Embryonic facial prominence (tissue), 1 donor: ENCODE measurements around the gene ISCU.
"Not testable (repeated sequence)": the region's sequence is repeated elsewhere in the genome, so short reads cannot be mapped to it uniquely, and the experiment has no call there.

Experiments used
- DNase-seq: peaks from one replicate; pipeline ENCODE4 v3.0.0-alpha.2; 2016; ENCODE audit errors: extremely low spot score

The ISCU gene

GRCh38 chr12:108570743-108571608 lies 8.6 kb downstream of the ISCU start:
- no peak for DNase-seq

DNA sequence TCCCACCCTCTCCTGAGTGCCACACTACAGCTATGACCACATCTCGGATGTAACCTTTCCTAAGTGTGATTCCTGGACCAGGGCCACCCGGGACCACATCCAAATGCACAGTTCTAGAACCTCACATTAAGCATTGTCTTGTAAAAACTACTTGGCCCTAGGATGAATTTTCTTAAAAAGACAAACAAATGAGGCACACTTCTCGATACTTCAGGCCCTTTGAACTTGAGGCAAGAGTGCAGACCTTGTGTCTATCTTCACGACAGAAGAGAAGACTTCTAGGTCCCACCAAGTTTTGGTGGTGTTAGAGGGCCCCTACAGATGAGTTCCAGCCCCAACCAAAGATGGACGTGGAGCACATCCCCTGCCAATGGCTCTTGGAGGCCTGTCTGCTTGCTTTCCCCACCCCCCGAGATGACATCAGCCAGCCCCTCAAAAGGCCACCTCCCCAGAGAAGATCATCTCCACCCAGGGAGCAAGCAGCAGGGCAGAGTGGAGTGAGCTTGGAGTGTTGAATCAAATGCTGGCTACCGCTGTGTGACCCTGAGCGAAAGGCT lies 9.3 kb downstream of the ISCU start:
- no peak for DNase-seq

GRCh38 chr12:108572166-108572790 lies 9.9 kb downstream of the ISCU start:
- no peak for DNase-seq

GRCh38 chr12:108573317-108573716 lies 10.9 kb downstream of the ISCU start:
- no peak for DNase-seq

DNA sequence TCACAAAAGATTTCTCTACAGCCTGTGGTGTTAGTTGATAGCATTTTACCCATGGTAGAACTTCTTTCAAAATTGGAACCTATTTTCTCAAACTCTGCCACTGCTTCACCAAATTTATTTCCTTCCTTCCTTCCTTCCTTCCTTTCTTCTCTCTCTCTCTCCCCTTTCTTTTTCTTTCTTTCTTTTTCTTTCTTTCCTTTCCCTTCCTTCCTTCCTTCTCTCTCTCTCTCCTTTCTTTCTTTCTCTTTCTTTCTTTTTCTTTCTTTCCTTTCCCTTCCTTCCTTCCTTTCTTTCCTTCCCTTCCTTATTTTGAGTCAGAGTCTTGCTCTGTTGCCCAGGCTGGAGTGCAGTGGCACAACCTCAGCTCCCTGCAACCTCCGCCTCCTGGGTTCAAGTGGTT lies 11.9 kb downstream of the ISCU start:
- DNase-seq, result not testable (repeated sequence)

DNA sequence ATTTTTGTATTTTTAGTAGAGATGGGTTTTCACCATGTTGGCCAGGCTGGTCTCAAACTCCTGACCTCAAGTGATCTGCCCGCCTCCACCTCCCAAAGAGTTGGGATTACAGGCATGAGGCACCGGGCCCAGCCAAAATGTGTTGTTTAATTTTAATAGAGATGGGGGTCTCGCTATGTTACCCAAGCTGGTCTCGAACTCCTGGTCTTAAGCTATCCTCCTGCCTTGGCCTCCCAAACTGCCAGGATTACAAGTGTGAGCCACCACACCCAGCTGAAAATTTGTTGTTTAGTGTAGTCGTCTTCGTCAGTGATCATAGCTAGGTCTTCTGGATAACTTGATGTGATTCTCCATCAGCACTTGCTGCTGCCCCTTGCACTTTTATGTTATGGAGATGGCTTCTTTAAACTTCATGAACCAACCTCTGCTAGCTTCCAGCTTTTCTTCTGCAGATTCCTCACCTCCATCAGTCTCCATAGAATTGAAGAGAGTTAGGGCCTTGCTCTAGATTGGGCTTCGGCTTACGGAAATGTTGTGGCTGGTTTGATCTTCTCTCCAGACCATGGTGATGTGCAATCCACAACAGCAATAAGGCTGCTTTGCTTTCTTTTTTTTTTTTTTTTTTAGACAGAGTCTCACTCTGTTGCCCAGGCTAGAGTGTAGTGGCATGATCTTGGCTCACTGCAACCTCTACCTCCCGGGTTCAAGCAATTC lies 13.0 kb downstream of the ISCU start:
- DNase-seq, result no peak

- DNase-seq, result no peak
Observed at GRCh38 chr12:108576660-108577234, 14.4 kb downstream of the ISCU start.

- DNase-seq, result no peak
Observed at GRCh38 chr12:108577458-108577857, 15.1 kb downstream of the ISCU start.

DNA sequence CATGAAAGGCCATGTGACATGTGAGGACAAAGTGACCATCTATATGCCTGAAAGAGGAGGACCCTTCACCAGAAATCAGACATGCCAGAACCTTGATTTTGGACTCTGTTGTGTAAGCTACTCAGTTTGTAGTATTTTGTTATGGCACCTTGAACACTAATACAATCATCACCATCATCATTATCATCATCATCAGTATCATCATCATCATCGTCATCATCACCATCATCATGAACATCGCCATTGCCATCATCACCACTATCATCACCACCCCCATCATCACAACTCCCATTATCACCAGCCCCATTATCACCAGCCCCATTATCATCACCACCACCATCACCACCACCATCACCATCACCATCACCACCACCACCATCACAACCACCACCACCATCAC lies 15.9 kb downstream of the ISCU start:
- DNase-seq, result no peak

DNA sequence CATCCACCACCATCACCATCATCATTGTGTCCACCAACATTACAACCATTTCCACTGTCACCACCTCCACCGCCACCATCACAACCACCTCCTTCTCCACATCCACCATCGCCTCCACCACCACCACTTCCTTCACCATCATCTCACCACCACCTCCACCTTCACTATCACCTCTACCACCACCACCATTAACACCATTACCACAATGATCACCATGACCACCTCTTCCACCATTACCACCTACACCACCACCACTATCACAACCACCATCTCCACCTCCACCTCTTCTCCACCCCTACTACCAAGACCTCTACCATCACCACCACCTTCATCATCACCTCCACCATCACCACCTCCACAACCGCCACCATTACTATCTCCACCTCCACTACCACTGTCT lies 16.4 kb downstream of the ISCU start:
- DNase-seq, result no peak

- no peak for DNase-seq
Observed at GRCh38 chr12:108580531-108580930, 18.1 kb downstream of the ISCU start.

DNA sequence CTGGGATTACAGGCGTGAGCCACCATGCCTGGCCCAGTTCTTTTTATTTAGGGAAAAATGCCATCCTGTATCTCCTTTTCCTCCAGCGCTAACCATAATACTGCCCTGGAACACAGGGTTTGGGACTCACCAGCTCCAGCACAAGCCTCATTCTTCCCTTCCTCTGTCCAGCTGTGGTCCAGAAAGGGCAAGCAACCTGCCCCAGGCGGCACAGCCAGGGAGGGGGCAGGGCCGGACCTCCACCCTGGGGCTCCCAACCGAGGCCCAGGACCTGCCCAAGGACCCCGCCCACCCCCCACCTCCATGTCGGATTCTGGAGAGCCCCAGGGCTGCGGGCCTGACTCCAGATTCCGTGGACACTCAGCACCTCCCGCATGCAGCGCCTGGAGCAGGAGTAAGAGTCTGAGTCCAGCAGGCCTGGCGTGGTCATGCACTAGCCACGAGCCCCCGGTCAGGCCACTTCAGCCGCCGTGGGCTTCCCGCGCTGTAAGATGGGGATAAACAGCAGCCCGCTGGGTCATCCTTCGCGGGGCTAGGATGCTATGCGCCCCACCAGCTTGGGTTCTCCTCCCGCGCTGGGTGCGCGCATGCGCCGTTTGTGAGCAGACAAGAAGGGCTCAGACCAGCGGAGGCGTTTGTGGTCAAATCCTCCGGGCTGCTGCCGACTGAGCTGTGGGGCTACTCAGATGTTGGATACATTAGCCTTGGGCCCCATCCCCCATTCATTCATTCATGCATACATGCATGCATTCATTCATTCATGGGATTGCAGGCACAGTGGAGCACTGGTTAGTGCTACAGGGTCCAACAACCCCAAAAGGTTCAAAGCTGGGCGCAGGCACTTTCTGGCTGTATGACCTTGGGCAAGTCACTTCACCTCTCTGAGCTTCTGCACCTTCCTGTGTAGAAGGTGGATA lies 19.2 kb downstream of the ISCU start:
- no peak for DNase-seq

GRCh38 chr12:108582509-108582908 lies 20.1 kb downstream of the ISCU start:
- DNase-seq, result no peak

- DNase-seq, result no peak
Observed at GRCh38 chr12:108582978-108583770, 20.8 kb downstream of the ISCU start.

DNA sequence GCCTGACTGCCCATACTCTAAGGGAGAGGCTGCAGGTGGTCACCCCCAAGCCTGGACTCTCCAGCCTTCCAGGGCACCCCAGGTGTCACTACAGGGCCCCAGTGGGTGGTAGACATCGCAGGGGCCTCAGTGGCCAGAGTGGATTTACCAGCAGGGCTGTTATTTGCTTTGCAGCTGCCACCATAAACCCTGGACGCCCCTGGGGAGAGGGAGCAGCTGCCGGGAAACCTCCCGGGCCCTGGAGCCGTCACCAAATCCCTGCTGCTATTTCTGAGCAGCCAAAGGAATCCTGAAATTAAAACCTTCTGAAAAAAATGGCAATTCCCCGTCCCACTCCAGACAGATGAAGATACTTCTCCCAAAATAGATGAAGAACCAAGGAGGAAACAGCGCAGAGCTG lies 21.6 kb downstream of the ISCU start:
- no peak for DNase-seq

DNA sequence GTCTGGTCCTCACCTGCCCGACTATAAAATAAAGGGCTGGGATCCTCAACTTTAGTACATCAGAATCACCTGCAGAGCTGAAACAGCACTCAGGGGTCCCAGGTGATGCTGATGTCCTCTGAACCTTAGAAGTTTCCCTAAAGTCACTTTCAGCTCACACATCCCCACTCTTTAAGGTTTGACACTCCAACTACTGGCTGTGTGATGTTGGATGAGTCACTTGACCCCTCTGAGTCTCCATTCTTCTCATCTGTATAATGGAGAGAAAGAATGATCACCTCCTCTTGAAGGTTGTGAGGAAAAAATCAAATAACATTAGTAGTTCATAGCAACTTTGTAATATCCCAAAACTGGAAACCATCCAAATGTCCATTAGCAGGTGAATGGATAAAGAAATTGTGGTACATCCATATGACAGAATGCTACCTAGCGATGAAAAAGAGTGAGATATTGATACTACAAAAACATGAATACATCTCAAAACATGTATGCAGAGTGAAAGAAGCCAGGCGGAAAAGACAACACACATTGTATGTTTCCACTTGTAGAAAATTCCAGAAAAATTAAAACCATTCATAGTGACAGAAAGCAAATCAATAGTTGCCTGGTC lies 22.2 kb downstream of the ISCU start:
- no peak for DNase-seq

DNA sequence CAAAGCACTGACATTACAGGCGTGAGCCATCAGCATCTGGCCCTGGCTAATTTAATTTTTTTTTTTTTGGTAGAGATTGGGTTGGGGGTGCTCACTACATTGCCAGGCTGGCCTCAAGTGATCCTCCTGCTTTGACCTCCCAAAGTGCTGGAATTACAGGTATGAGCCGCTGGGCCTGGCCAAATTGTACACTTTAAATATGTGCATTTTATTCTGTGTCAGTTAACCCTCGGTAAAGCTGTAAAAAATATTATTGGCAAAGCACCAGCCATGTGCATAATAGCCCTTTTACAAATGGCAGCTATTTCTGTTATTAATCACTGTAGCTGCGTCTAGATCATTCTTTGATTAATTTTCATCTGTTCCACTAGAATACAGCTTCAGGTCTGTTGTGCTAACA lies 23.5 kb downstream of the ISCU start:
- DNase-seq, result no peak

DNA sequence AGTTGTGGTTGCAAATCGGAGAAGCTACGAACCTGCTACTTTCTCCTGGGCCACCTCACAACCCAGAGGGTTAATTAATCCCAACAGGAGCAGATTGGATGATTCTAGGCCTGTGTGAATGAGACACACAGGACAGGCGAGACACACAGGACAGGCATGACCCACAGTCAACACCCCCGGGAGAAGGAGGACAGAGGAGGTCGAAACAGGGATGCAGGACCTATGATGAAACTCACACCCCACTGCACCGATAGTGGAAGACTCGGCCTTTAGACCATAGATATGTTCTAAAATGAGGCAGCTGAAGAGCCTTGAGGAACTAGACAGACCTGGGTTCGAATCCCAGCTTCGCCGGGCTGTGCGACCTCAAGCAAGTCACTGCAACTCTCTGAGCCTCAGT lies 23.9 kb downstream of the ISCU start:
- DNase-seq, result no peak

DNA sequence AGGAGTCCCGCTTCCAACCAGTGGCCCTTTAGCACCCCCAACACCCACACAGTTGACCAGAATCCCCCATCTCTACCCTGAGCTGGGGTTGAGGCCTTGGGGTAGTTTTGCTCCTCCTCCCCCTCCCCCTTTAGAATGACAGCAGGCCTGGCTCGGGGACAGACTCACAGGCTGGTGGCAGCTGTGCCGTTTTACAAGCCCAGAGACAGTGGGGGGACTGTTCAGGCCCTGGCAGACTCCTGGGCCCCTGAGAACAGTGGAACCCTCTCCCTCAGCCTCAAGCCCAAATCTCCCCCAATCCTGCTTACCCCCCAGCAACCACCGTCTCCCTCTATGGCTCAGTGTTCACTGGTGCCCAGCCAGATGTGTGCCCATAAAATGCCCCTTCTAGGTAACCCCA lies 25.4 kb downstream of the ISCU start:
- DNase-seq, result no peak
